Astrocyte (in vitro differentiated cells and primary cell): ENCODE data around the gene SNX15.

Source experiments
- EZH2 ChIP-seq: IDR thresholded peaks from 2 replicates; pipeline ENCODE4 v1.6.1; 2012; ENCODE audit warnings: mild to moderate bottlenecking, low read length, inconsistent platforms; ENCODE audit not compliant: insufficient read depth
- TF ChIP-seq, protein P1 (sequence below): IDR thresholded peaks from 2 replicates; pipeline ENCODE4 v1.5.1; 2011; ENCODE audit warnings: low read depth, mild to moderate bottlenecking, inconsistent platforms, low read length, moderate library complexity; ENCODE audit not compliant: insufficient read depth

DNA sequence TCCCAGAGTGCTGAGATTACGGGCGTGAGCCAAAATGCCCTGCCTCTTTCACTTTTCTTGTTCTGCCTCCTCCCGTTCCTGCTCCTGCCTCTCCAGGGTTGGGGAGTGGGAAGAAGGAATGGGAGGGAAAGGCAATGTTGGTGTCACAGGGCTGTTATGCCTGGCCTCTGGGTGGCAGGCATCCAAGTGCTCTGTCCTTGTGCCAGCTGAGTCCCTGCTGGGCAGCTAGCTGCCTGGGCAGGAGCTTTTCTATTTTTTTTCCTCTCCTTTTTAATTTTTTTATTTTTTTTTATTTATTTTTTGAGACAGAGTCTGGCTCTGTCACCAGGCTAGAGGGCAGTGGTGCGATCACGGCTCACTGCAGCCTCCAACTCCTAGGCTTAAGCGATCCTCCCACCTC, 9.7 kb downstream of the SNX15 start:
- TF ChIP-seq, protein P1, sequence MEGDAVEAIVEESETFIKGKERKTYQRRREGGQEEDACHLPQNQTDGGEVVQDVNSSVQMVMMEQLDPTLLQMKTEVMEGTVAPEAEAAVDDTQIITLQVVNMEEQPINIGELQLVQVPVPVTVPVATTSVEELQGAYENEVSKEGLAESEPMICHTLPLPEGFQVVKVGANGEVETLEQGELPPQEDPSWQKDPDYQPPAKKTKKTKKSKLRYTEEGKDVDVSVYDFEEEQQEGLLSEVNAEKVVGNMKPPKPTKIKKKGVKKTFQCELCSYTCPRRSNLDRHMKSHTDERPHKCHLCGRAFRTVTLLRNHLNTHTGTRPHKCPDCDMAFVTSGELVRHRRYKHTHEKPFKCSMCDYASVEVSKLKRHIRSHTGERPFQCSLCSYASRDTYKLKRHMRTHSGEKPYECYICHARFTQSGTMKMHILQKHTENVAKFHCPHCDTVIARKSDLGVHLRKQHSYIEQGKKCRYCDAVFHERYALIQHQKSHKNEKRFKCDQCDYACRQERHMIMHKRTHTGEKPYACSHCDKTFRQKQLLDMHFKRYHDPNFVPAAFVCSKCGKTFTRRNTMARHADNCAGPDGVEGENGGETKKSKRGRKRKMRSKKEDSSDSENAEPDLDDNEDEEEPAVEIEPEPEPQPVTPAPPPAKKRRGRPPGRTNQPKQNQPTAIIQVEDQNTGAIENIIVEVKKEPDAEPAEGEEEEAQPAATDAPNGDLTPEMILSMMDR = no peak
- no peak for TF ChIP-seq EZH2
